SK-N-SH treated with all-trans-retinoic acid at 6 μM for 48 hours (cell line): ENCODE data around the gene XIRP2.

Experiments used
- ATAC-seq: fragments of 200-7000 bp; cut with Tn5 transposase; 3 replicates; pipeline ENCODE4 v1.9.1; 2020; ENCODE audit warnings: mild to moderate bottlenecking, moderate library complexity
- ARNTL ChIP-seq: fragments of 450-650 bp; formaldehyde crosslinking; IDR thresholded peaks from 2 replicates; pipeline ENCODE4 v1.5.0; 2020; ENCODE audit warnings: low read depth, mild to moderate bottlenecking, moderate library complexity, borderline replicate concordance
- BACH2 ChIP-seq: fragments of 250-450 bp; sonication (Bioruptor Pico); IDR thresholded peaks from 2 replicates; pipeline ENCODE4 v1.9.0; 2021; ENCODE audit warnings: mild to moderate bottlenecking, borderline replicate concordance
- CREB5 ChIP-seq: fragments of 250-450 bp; sonication (Bioruptor Pico); IDR thresholded peaks from 2 replicates; pipeline ENCODE4 v1.5.1; 2020; ENCODE audit warnings: low read depth, mild to moderate bottlenecking, moderate library complexity
- CSDC2 ChIP-seq: fragments of 250-450 bp; sonication (Bioruptor Pico); IDR thresholded peaks from 2 replicates; pipeline ENCODE4 v1.5.0; 2020; ENCODE audit warnings: mild to moderate bottlenecking, moderate library complexity
- CSRNP3 ChIP-seq: fragments of 250-450 bp; sonication (Bioruptor Pico); IDR thresholded peaks from 2 replicates; pipeline ENCODE4 v1.5.1; 2021; ENCODE audit warnings: mild to moderate bottlenecking, moderate library complexity
- ESRRG ChIP-seq: fragments of 250-450 bp; sonication (Bioruptor Pico); IDR thresholded peaks from 2 replicates; pipeline ENCODE4 v1.6.1; 2021; ENCODE audit warnings: mild to moderate bottlenecking
- GLIS3 ChIP-seq: fragments of 250-450 bp; sonication (Bioruptor Pico); IDR thresholded peaks from 2 replicates; pipeline ENCODE4 v1.5.0; 2020; ENCODE audit warnings: mild to moderate bottlenecking, moderate library complexity
- ISL1 ChIP-seq: fragments of 250-450 bp; sonication (Bioruptor Pico); IDR thresholded peaks from 2 replicates; pipeline ENCODE4 v2.1.2; 2022; ENCODE audit warnings: mild to moderate bottlenecking, moderate library complexity
- OSR1 ChIP-seq: fragments of 250-450 bp; sonication (Bioruptor Pico); IDR thresholded peaks from 2 replicates; pipeline ENCODE4 v1.8.0; 2022; ENCODE audit warnings: moderate library complexity, mild to moderate bottlenecking, inconsistent platforms
- PATZ1 ChIP-seq: fragments of 250-450 bp; sonication (Bioruptor Pico); IDR thresholded peaks from 2 replicates; pipeline ENCODE4 v1.8.0; 2020; ENCODE audit warnings: mild to moderate bottlenecking, moderate library complexity, borderline replicate concordance
- POU6F1 ChIP-seq: fragments of 250-450 bp; sonication (Bioruptor Pico); IDR thresholded peaks from 2 replicates; pipeline ENCODE4 v1.8.0; 2021; ENCODE audit warnings: low read depth, mild to moderate bottlenecking, moderate library complexity, borderline replicate concordance
- PPARA ChIP-seq: fragments of 250-450 bp; sonication (Bioruptor Pico); IDR thresholded peaks from 2 replicates; pipeline ENCODE4 v1.5.0; 2020; ENCODE audit warnings: mild to moderate bottlenecking, borderline replicate concordance
- RARB ChIP-seq: fragments of 250-450 bp; sonication (Bioruptor Pico); IDR thresholded peaks from 2 replicates; pipeline ENCODE4 v1.8.0; 2021; ENCODE audit warnings: mild to moderate bottlenecking, moderate library complexity
- SNAI2 ChIP-seq: fragments of 250-450 bp; sonication (Bioruptor Pico); IDR thresholded peaks from 2 replicates; pipeline ENCODE4 v1.5.0; 2020; ENCODE audit warnings: mild to moderate bottlenecking, moderate library complexity
- TCF4 ChIP-seq: fragments of 250-450 bp; sonication (Bioruptor Pico); IDR thresholded peaks from 2 replicates; pipeline ENCODE4 v1.8.0; 2021; ENCODE audit warnings: mild to moderate bottlenecking, moderate library complexity, borderline replicate concordance
- TOX ChIP-seq: fragments of 250-450 bp; sonication (Bioruptor Pico); IDR thresholded peaks from 2 replicates; pipeline ENCODE4 v1.8.0; 2021; ENCODE audit warnings: mild to moderate bottlenecking, moderate library complexity, borderline replicate concordance
- TSHZ2 ChIP-seq: fragments of 250-450 bp; sonication (Bioruptor Pico); IDR thresholded peaks from 2 replicates; pipeline ENCODE4 v1.5.0; 2020; ENCODE audit warnings: mild to moderate bottlenecking, moderate library complexity
- ZC3H10 ChIP-seq: fragments of 250-450 bp; sonication (Bioruptor Pico); IDR thresholded peaks from 2 replicates; pipeline ENCODE4 v1.5.1; 2021; ENCODE audit warnings: mild to moderate bottlenecking, moderate library complexity
- ZFP3 ChIP-seq: fragments of 250-450 bp; sonication (Bioruptor Pico); IDR thresholded peaks from 2 replicates; pipeline ENCODE4 v1.5.0; 2020; ENCODE audit warnings: mild to moderate bottlenecking, moderate library complexity
- ZNF565 ChIP-seq: fragments of 450-650 bp; formaldehyde crosslinking; conservative IDR thresholded peaks from 2 replicates; pipeline ENCODE4 v1.5.0; 2020; ENCODE audit warnings: low read depth, mild to moderate bottlenecking, moderate library complexity
- ZNF70 ChIP-seq: fragments of 450-650 bp; formaldehyde crosslinking; IDR thresholded peaks from 2 replicates; pipeline ENCODE4 v1.5.0; 2020; ENCODE audit warnings: mild to moderate bottlenecking, moderate library complexity
- ZNF8 ChIP-seq: fragments of 450-650 bp; formaldehyde crosslinking; IDR thresholded peaks from 2 replicates; pipeline ENCODE4 v1.5.0; 2020; ENCODE audit warnings: mild to moderate bottlenecking, moderate library complexity

XIRP2 gene

GRCh38 chr2:167114018-167114417 is 225.7 kb downstream of the XIRP2 start:
- no peak for ATAC-seq
- no peak for TF ChIP-seq ZC3H10 (CRISPR knock-in tag)
- no peak for TF ChIP-seq SNAI2 (CRISPR knock-in tag)
- TF ChIP-seq ISL1 (CRISPR knock-in tag), result no peak
- no peak for TF ChIP-seq PPARA (CRISPR knock-in tag)
- no peak for TF ChIP-seq BACH2
- no peak for TF ChIP-seq ZNF70 (CRISPR knock-in tag)
- TF ChIP-seq ZNF565, result no peak
- TF ChIP-seq OSR1, result no peak
- TF ChIP-seq TSHZ2 (CRISPR knock-in tag), result no peak
- TF ChIP-seq RARB, result no peak
- TF ChIP-seq TOX, result no peak
- no peak for TF ChIP-seq TCF4
- no peak for TF ChIP-seq PATZ1
- no peak for TF ChIP-seq ZFP3 (CRISPR knock-in tag)
- TF ChIP-seq ARNTL (CRISPR knock-in tag), result no peak
- no peak for TF ChIP-seq GLIS3 (CRISPR knock-in tag)
- TF ChIP-seq, all 23 proteins: peak for 0

GRCh38 chr2:167115541-167115940 is 227.3 kb downstream of the XIRP2 start:
- no peak for TF ChIP-seq ARNTL (CRISPR knock-in tag)
- TF ChIP-seq ZNF70 (CRISPR knock-in tag), result no peak
- no peak for TF ChIP-seq ESRRG (CRISPR knock-in tag)
- no peak for TF ChIP-seq SNAI2 (CRISPR knock-in tag)
- ATAC-seq, result no peak

- no peak for TF ChIP-seq BACH2
- no peak for TF ChIP-seq ZNF70 (CRISPR knock-in tag)
- no peak for TF ChIP-seq RARB
- TF ChIP-seq GLIS3 (CRISPR knock-in tag), result no peak
- no peak for TF ChIP-seq ARNTL (CRISPR knock-in tag)
- no peak for TF ChIP-seq PATZ1
- no peak for TF ChIP-seq OSR1
- no peak for TF ChIP-seq POU6F1 (CRISPR knock-in tag)
- no peak for TF ChIP-seq ZNF8 (CRISPR knock-in tag)
- TF ChIP-seq CREB5 (CRISPR knock-in tag), result no peak
- TF ChIP-seq CSDC2 (CRISPR knock-in tag), result no peak
- no peak for TF ChIP-seq TCF4
- TF ChIP-seq CSRNP3 (CRISPR knock-in tag), result no peak
- TF ChIP-seq ZC3H10 (CRISPR knock-in tag), result no peak
- no peak for TF ChIP-seq ESRRG (CRISPR knock-in tag)
- no peak for TF ChIP-seq ISL1 (CRISPR knock-in tag)
- TF ChIP-seq SNAI2 (CRISPR knock-in tag), result no peak
- no peak for TF ChIP-seq ZNF565
- TF ChIP-seq, all 23 proteins: peak for 0
- ATAC-seq, result no peak
Observed at GRCh38 chr2:167122389-167122788, 234.1 kb downstream of the XIRP2 start.
